GM19043 (cell line): Measurements from ENCODE around the gene INS.

Experiments
- ATAC-seq: cut with Tn5 transposase; IDR thresholded peaks from one replicate; pipeline ENCODE4 v1.9.1; 2021; ENCODE audit warnings: low read depth; ENCODE audit not compliant: unreplicated experiment

The INS gene

DNA sequence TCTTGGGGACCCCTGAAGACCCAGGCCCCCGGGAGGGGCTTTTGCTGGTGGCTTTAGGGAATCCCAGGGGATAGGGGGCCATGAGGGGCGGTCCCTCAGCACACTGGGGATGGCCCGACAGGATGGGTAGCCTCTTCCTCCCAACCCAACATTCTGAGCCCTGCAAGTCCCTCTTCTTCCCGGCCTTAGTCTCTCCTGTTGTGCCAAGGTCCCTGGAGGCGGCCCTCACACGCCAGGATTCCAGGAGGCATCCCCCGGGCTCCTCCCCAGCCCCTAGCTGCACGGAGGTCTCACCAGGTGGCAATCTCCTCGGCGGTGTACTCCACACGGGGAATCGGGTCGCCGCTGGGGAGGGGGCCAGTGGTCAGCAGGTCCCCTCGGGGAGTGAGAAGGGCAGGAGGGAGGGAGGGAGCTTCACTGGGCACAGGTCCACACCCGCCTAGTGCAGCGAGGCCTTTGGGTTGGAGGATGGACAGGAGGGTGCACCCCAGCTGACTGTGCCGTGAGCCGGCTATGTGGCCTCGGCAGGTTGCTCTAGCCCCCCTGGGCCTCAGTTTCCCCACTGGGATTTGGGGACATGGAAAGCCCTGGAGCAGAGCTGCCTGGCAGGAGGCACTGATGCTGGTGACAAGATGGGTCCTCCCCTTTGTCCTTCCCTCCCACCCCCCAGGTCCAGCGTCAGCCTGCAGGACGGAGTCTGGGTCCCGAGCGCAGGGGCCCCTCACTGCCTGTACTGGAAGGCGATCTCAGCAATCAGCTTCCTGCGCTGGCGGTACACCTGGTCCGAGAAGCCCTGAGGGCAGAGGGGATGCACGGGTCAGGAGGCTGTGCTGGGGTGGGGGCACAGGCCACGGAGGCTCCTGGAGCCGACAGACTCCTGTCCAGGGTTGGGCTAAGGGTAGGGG lies 6.4 kb upstream of the INS start:
- ATAC-seq: no peak

DNA sequence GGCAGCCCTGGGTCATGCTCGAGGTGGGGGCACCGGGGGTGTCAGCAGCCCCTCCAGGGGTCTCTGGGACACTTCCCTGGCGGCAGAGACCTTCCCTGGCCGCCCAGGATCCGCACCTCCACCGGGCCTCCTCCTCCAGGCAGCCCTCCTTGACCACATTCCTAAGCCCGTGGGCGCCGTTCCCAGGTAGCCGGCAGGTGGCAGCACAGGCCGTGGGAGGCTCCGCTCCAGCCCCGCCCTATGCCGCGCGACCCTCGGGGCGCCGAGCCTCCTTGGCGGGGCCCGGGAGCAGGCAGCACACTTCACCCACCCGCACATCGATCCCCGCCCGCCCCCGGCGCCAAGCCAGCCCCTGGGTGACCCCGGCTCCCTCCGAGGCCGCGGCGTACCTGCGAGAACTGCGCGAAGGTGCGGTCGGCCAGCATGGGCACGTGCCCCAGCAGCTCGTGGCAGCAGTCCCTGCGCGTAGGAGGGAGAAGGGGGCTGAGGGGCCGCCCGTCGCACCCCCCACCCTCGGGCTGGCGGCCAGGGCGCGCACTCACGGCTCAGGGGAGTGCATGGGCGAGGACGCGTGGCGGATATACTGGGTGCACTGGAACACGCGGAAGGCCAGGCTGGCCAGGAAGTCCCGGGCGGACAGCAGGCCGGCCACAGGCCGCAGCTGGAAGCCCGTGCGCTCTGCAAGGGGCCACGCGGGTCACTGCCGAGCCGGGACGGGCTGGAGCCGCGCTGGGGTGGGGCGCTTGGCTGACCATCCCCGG lies 5.3 kb upstream of the INS start:
- no peak for ATAC-seq

DNA sequence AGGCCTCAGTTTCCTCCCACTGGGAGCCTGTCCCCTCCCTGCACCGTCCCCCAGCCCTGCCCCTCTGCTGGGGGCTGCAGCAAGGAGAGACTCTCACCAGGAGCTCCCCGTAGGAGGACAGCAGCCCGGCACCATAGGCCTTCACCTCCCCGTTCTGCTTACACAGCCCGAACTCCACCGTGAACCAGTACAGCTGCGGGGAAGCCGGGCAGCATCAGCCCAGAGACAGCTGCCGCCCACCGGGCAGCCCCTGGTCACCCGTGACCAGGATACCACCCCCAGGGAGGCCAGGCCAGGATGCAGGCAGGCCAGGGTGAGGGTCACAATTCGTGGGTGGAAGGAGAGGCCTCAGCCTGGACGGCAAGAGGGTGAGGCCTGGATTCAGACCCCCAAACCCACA lies 4.6 kb upstream of the INS start:
- no peak for ATAC-seq

DNA sequence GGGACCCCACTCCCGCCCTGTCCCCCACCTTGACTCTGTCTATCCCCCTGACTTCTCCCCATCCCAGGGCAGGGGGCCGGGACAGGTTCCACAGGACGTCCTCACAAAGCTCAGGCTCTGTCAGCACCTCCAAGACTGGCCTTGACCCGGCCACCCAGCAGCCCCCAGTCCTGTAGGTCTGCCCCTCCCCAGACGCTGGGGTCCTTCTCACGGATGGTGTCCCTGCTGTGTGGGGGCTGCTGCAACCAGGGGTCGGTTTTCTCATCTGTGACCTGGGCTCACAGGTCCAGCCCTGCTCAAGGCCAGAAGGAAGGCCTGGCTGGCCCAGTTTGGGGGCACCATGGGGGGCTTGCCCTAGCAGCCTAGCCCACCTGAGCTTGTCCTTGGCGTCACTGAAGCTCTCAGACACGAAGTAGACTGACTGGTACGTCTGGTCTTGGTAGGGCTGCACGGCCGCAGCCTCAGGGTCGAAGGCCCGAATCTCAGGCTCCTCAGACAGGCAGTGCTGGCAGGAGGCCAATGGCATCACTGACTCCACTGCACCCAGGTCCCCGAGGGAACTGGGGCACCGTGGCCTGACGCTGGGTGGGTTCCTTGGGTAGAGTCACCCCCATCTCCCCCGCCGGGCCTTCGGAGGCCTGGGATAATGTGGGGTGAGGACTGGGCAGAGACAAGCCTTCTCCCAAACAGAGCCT lies 4.0 kb upstream of the INS start:
- no peak for ATAC-seq

DNA sequence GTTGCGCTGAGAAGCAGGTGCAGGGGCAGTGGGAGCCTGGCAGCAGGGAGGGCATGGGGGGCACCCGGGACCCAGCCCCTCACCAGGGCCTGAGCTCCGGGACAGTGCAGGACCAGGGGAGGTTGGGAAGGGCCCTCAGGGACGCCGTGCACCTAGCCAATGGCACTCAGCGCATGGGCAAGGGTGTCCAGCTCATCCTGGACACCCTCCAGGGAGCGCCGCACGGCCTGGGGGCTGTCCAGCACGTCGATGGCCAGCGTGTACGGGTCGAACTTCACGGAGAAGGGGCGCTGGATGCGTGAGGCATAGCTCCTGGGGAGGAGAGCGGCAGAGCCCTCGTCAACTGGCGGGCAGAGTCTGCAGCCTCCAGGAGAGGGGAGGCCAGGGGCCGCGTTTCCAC lies 3.1 kb upstream of the INS start:
- ATAC-seq: no peak

DNA sequence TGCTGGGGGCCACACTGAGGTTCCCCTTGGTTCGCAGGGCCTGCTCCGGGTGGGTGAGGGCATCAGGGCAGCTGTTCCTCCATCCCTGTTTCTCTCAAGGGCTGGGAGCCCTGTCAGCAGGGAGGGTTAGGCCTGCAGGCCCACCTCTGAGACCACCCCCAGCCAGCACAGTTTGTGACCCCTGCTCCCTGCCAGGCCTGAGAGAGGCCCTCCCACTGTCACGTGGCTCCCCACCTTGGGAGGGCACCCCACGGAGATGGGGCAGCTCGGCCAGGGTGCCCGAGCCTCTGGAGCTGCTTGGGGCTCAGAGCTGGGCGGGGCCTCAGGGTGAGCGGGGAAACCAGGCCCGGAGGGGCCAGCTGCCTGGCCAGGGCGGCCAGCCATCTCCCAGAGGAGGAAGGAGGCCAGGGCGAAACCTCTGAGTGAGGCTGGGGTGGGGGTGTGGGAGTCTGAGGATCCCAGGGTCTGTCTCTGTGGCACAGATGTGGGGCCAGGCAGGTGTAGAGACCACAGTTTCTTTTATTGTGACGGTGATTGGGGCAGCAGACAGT lies 2.5 kb upstream of the INS start:
- ATAC-seq: no peak

DNA sequence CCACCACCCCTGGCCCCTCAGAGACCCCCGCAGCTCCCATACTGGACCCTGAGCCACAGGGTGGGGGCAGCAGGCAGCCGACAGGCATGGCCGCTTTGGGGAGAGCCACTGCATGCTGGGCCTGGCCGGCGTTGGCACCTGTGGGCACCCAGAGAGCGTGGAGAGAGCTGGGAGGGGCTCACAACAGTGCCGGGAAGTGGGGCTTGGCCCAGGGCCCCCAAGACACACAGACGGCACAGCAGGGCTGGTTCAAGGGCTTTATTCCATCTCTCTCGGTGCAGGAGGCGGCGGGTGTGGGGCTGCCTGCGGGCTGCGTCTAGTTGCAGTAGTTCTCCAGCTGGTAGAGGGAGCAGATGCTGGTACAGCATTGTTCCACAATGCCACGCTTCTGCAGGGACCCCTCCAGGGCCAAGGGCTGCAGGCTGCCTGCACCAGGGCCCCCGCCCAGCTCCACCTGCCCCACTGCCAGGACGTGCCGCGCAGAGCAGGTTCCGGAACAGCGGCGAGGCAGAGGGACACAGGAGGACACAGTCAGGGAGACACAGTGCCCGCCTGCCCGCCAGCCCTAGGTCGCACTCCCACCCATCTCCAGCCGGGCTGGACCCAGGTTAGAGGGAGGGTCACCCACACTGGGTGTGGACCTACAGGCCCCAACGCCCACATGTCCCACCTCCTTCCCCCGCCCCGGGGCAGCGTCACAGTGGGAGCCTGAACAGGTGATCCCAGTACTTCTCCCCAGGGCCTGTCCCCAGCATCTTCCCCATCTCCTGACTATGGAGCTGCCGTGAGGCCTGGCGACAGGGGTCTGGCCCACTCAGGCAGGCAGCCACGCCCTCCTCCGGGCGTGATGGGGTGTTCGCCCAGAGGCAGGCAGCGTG lies 1.2 kb downstream of the INS start:
- no peak for ATAC-seq

DNA sequence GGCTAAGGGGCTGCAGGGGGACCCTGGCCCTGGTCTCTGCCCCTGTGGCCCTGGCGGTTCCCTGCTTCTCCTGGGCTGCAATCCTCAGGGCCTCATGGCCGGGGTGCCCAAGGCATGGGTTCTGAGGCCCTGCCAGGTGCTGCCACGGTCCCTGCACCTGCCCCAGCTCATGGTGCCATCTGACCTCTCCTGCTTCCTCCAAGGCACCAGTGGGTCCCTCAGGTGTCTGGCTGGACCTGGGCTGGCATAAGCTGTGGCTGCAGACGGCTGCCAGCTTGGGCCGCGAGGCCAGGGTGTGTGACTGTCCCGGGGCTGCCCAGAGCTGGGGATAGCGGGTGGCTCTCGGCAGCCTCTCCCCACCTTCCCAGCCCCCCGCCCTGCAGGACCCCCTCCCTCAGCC lies 2.0 kb downstream of the INS start:
- no peak for ATAC-seq

DNA sequence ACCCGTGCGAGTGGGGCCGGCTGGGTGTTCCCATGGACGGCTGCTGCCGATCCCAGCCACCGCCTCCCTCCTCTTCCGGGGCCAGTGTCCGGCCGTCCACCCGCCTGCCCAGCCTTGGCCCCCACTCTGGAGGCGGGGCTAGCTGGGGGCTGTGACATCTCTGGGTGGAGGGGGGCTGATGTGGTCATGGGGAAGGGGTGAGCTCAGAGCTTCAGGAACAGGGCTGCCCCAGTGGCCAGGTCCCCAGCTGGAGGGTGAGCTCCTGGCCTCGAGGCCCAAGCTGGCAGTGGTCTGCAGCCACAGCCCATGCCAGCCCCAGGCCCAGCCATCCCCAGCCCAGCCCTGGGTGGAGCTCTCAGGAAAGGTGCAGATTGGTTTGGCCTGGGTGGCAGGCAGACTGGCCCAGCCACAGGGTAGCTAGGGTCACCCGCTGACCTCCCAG lies 2.7 kb downstream of the INS start:
- no peak for ATAC-seq

DNA sequence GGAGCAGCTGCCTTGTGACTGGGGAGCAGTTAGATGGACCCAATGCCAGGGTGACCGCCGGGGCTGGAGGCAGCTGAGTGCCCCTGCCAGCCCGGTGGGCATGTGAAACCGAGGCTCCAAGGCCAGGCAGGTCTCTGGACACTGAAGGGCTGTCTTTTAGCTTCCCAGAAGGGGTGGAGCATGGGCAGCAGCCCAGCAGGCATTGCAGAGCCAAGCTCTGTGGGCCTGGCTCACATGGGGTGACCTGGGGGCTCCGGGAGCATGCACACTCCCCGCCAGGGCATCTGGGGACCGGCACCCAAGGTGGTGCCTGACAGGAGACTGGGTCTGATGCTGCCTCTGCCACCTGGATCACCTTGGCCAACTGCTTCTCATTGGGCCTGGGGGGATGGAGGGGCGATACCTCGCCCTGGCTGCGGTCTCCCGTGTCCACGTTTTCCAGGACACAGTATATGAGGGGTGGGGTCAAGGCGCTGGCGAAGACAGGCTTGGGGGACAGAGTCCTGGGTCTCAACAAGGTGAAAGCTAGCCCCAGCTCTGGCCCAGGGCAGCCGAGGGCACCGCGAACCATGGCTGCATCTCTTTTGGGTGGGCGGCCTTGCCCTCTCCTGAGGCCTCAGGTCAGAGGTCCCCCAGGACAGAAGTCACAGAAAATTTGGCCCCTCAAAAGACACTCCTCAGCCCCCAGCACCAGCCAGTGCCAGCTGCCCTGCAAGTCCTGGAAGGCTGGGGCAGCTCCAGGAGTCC lies 3.5 kb downstream of the INS start:
- no peak for ATAC-seq

DNA sequence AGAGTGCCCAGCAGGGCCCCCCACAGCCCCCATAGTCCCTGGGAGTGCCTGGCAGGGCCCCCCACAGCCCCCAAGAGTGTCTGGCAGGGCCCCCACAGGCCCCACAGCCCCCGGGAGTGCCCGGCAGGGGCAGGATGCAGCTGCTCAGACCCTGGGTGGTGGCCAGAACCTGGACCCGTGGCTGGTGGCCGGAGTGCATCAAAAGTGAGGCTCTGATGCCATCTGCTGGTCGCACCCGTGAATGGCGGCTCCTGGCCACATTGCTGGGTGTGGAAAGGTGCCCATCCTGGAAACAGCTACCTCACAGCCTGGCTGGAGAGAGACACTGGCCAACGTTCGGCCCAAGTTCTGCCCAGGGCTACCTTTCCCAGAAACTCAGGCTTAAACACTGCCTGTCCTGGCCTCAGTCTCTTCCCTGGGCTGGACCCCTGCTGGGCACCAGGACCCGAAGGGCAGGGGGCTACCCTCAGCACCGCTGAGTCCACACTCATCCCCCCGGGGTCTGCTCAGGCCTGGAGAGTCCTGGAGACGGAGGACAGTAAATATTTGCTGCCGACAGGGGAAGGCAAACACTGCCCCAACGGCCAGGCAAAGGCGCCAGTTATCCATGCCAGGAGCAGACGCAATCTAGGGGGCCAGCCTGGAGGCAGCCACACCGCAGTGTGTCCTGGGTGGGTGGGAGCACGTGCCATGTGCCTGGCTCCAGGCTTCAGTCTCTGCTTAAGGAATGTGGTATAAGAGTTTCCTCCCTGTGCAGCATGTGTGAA lies 4.4 kb downstream of the INS start:
- no peak for ATAC-seq

DNA sequence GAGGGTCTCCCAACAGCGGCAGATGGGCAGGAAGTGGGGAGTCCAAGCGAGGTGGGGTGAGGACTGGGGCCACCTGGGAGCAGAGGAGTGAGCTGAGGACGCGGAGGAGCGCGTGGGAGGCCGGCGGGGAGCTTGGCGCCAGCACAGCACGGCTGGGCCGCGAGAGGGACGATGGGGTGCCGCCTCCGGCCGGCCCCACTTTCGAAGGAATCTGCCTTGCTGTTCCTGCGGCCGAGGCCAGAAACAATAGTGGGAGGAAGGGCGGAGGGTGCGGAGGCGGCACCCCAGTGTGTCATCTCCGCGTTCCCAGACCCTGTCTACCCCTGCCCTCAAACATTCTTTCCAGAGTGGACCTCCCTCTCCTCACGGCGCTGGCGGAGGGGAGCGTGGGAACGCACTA lies 5.5 kb downstream of the INS start:
- no peak for ATAC-seq

DNA sequence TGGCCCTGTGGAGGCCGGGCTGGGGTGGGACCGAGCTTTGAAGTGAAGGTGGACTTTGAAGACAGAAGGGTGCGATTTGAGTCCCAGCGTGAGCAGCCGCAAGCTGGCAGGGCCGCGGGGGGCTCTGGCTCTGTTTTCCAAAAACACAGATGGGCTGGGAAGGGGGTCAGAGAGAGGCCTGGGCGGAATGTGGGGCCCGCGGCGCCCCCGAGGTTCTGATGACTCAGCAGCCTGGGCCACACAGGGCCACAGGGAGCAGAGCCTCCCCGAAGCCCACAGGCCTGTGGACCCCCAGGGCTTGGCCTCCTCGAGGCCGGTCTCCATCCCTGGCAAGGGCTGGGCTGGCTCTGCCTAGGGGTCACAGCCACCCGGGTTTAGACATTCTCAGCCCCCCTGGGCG lies 6.1 kb downstream of the INS start:
- ATAC-seq: no peak

DNA sequence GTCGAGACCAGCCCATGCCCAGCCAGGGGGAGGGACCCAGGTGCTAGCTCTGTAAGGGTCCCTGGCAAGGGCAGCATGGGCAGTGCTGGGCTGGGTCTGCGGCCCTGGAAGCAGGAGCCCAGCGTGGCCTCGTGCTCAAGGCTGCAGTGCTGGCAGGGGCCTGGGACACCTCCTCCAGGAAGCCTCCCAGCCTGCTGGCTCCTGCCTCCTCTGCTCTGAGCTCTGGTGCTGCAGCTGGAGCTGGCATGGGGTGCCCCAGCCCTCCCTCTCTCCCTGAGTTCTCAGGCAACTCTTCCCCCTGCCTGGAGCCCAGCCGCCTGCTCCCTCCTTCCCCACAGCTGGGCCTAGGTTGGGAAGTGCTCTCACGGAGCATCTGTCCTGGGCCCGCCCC lies 6.8 kb downstream of the INS start:
- no peak for ATAC-seq

DNA sequence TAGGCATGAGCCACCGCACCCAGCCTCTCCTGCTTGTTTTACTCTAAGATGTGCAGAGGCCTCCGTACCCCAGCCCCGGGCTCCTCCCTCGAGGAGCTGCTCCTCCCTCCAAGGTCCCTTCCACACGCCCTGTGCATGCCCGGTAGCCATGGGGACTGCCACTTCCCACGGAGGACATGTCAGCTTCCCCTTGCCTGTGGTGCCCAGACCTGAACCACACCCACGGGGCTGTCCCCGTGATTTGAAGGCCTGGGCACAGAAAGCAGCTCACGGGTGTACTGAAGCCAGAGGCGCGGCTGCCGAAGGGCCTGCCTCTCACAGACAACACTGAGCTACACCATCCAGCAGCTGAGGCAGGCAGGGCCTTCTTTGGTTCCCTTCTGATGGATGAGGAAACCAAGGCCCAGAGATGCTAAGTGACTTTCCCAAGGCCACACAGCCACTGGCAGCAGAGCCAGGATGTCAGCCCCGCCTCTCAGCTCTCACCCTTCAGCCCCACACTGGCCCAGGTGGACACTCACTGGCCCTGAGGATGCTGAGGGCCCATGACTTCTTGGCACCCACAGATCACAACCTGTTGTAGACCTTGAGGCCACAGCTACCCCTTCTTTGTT lies 7.3 kb downstream of the INS start:
- no peak for ATAC-seq

DNA sequence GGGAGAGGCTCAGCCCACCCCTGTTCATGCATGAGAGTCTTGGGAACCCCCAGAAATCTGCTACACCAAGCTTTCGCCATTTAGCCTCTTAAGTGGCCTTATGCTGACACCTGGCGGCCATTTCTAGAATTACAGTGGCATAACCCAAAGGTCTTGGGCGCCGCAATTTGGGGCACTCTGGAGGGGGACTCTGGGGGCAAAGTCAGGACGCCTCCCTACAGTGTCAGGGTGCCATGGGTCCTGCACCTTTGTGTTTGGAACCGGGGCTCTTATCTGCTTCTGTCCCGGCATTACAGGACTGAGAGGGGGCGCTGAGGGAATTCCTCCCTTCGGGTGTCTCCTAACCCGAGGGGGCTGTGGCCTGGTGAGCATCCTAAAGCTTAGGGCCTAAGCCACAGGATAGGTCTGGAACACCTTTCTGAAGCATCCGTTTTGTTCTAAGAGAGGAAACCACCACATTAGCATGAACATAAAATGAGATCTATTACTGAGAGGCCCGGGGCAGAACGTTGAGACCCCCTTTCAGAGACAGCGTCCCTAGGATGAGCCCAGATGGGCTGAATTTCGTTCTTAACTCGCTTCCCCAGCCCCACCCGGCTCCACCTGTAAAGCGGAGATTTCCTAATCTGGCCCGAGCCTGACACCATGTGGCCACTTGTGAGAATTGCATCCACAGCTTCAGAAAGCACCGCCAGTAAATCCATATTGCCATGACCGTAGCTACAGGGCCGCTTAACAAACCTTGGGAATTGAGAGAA lies 9.3 kb downstream of the INS start:
- no peak for ATAC-seq
